HG03097 (cell line): Measurements from ENCODE around the gene TMCC1.
"Not testable (repeated sequence)": the region's sequence is repeated elsewhere in the genome, so short reads cannot be mapped to it uniquely, and the experiment has no call there.

Experiments used
- ATAC-seq: cut with Tn5 transposase; IDR thresholded peaks from one replicate; pipeline ENCODE4 v1.9.1; 2021; ENCODE audit not compliant: unreplicated experiment, low FRiP score

TMCC1 gene

DNA sequence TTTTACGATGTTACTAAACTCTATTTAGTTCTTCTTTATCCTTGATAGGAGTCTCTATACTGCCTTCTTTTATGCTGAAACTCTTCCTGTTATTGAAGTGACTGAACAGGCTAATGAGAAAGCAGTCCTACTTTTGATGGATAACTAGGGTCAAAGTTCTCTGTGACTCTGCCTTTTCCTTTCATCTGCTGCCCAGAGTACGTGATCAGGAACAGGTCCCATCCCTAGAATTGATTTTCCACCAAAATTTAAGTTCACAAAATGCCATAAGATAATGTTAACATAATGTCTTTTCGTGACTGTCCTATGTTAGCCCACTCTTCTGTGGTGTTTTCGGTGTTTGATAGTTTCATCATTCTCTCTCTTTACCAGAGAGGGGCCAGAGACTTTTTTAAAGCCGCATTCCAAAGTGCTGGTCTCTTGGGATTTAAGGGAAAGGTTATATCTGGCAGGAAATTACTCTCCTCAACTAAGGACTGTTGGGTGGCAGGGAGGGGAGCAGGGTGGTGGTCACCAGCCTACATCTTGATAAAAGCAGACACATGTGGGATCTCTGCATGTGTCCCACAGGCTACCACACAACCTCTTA, 236.8 kb downstream of the TMCC1 start:
- no peak for ATAC-seq

DNA sequence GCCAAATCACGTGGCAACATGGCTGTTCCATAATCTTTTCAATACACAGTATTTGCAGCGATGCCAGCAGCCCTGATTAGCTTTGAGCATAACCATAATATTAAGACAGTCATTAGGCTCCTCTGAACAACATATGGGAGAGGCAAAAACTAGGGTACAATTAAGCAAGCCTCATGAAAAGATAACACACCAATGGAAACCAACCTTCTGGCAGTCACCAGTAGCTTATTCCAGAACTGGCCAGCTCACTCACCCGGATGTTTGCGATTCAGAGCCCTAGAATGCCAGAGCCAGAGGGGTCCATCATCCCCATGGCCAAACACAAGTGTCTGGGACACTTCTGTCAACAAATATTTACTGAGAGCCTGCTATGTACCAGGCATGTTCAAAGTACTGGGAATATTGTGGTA, 238.2 kb downstream of the TMCC1 start:
- ATAC-seq: no peak

DNA sequence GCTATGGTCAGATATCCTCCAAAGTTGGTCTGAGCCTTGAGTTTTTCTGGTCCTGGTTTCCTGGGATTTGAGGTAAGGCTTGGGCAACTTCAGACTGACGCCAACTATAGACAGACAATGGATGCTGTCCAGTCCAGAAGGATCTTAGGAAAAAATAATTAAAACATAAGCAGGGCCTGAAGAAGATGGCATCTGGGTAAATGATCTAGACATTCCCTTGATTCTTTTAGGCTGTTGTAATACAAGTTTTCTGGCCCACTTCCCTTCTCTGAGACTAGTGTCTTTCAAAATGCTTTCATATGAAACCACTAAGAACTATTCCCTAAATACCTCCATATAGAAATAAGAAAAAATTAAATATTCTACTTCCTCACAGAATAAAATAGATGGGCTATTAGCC, 239.4 kb downstream of the TMCC1 start:
- ATAC-seq: no peak

DNA sequence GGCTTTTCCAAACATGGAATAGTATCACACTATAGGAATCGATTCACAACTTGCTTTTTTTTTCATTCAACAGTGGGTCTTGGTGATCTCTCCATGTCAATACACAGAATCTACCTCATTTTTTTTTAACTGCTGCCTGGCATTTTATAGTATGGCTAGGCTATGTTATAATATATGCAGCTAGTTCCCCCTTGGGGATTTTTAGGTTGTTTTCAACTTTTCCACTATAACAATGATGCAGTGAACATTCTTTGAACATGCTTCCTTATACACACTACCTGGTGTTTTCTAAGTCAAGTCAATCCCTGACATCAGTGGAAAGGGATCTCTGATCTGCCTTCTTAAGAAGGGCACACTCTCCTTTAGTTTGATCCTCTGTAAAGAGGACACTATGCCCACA, 240.5 kb downstream of the TMCC1 start:
- ATAC-seq: no peak

DNA sequence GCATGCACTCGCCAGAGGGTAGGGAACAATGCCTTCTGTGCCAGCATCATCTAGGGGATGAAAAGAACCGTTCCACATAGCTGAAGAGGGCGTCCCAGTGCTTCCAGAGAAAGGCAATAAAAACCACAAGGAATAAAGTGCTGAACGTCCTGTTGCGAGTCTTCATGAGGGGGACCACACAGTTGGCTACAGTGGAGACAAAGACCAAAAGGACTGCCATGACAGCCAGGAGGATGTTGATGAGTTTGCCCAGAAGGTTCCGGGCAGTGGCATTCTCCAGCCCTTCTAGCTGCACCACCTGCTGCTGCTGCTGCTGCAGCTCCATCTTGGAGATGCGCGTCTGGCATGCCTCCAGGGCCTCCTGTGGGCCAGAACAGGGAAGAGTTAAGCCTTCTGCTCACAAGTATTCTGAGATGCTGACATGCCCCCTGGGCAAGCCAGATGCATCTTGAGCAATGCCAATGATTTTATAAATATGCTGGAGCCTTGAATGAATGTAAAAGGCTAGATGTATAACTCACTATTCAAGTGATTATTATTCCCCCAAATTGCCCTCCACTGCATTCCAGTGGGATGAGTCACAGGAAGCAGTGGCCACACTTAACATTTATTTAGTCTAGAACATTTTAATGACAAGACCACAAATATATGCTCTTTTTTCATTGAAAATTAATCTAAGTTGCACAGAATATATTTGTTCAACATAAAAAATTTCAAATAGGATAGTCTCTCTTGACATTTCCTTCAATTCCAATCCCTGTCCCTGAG, 241.9 kb downstream of the TMCC1 start:
- ATAC-seq: no peak

DNA sequence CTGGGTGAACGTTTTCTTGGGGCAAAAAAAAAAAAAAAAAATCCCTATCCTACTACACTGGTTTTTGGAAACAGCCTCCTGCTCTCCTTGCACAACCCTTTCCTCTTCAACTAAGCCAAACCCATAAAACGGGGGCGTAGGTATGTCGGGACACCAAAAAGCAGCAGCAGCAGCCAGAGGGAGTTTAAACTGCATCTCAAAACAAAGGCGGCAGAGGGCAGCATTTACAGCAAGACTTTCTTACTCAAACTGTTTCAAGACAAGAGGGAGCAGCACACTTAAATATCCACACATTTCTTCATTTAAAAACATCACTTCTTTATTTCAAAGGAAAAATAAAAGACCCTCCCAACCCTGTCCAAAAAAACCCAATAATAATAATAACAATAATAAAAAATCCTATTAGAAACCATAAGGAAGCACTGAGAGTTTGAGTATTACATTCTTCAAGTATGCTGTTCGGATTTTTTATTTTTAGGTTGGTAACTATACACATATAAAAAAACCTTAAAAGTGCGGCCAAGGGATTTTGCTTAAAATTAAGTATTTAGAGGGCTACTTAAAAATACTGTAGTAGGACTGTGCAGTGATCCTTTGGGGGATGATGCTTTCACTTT, 243.1 kb downstream of the TMCC1 start:
- ATAC-seq: no peak

DNA sequence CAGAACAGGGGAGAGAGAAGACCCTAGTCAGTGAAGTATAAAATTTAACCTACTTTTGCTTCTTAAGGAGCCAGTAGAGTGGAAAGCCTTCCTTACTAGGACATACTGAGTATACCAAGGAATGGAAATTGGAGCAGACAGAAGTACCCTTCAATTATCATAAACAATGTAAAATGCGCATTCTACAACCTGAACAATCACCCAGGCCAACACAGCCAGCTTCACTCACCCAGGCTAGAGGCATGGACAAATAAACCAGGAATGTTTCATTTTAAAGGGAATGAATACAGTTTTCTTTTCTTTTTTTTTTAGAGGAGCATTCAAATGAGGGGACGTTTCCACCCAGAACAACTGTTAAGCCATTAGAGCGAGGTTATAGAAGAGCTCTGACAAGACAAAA, 245.1 kb downstream of the TMCC1 start:
- ATAC-seq: no peak

DNA sequence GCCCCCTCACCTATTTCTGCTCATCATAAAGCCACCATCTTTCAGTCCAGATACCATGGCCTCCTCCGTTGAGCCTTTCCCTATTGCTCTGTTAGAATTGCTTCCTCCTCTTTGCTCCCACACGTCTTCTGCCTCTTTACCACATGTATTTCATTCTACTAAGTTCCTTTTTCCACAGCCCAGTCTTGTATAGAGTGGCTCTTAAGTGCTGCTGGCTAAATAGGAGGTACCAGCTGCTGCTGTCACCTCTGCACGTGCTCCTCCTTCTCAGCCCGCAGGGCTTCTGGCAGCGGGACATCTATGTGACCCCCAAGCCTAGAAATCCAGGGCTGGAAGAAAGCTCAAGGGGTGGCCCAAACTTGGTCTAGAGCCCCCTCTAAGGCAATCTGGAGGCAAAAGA, 248.2 kb downstream of the TMCC1 start:
- no peak for ATAC-seq

DNA sequence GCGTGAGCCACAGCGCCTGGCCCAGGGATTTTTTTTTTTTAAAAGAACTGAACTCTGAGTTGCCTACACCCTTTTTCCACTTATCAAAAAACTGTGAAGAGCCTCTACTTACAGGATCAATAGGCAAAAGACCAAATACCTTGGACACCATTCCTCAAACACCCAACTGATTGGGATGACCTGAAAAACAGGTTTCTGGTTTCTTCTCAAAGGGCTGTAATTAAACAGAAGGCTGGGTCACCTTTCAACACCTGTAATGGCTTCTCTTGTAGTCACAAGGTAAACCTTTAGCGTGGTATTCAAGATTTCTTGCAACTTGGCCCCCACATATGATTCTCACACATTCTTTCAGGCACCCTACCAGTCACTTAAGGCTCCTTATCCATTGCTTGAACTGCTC, 248.7 kb downstream of the TMCC1 start:
- no peak for ATAC-seq

DNA sequence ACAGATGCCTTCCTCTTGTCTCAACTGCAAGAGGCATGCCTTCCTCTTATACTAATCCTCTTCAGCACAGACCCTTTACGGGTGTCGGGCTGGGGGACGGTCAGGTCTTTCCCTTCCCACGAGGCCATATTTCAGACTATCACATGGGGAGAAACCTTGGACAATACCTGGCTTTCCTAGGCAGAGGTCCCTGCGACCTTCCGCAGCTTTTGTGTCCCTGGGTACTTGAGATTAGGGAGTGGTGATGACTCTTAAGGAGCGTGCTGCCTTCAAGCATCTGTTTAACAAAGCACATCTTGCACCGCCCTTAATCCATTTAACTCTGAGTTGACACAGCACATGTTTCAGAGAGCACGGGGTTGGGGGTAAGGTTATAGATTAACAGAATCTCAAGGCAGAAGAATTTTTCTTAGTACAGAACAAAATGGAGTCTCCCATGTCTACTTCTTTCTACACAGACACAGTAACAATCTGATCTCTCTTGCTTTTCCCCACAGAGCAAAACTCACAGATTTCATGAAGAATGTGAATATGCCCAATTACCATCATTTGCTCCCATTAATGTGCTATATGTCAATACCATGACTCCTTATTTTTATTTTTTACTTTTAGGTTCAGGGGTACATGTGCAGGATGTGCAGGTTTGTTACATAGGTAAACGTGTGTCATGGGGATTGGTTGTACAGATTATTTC, 251.8 kb downstream of the TMCC1 start:
- not testable (repeated sequence) for ATAC-seq

DNA sequence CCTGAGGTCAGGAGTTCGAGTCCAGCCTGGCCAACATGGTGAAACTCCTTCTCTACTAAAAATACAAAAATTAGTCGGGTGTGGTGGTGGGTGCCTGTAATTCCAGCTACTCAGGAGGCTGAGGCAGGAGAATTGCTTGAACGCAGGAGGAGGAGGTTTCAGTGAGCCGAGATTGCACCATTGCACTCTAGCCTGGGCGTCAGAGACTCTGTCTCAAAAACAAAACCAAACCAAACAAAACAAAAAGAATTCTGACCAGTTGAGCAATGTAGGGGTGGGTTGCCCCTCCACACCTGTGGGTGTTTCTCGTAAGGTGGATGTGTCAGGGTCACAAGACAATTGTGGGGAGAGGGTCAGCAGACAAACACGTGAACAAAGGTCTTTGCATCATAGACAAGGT, 252.5 kb downstream of the TMCC1 start:
- not testable (repeated sequence) for ATAC-seq

DNA sequence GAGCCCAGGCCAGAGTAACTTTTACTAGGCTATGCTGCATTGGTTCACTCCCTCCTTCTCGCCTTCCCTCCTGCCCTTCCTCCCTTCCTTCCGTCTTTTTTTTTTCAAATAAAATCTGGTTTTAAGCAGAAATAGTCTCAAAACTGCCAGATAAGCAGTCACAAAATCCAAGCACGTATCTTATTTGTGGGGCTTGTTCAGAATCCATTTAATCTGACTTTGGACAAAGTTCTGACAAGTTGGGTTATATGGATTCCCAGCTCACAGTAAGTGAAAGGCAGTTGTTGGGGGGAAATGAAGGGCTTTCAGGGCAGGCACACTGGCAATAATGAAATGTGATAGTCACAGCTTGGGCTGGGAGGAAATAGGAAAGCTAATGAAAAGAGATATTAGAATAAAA, 255.0 kb downstream of the TMCC1 start:
- ATAC-seq: no peak

DNA sequence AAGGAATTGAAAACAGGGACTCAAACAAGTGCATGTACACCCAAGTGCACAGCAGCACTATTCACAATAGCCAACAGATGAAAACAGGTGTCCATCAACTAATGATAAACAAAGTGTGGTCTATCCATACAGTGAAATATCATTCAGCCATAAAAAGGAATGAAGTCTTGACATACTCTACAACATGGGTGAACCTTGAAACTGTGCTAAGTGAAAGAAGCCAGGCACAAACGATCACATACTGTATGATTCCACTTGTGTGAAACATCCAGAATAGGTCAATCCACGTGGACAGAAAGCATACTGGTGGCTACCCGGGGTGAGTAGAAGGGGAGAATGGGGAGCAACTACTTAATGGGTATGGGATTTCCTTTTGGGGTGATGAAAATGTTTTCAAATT, 257.4 kb downstream of the TMCC1 start:
- ATAC-seq: no peak

DNA sequence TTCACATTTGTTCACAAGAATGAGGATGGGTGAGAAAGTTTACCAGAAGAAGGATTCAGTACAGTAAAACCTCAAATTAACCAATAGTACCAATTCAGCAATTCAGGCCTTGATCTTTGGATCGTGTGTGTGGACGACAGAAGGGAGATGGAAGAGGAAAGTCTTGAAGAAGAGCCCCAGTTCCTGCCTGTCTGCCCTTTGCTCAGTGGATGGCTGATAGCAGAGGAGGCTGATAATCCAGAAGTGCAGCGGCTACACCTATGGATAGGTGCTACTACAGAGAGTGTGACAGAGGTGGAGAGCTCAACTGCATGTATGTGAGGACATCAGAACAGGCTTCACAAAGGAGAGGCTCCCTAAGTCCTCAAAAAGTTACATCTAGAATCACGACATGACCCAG, 257.9 kb downstream of the TMCC1 start:
- no peak for ATAC-seq

DNA sequence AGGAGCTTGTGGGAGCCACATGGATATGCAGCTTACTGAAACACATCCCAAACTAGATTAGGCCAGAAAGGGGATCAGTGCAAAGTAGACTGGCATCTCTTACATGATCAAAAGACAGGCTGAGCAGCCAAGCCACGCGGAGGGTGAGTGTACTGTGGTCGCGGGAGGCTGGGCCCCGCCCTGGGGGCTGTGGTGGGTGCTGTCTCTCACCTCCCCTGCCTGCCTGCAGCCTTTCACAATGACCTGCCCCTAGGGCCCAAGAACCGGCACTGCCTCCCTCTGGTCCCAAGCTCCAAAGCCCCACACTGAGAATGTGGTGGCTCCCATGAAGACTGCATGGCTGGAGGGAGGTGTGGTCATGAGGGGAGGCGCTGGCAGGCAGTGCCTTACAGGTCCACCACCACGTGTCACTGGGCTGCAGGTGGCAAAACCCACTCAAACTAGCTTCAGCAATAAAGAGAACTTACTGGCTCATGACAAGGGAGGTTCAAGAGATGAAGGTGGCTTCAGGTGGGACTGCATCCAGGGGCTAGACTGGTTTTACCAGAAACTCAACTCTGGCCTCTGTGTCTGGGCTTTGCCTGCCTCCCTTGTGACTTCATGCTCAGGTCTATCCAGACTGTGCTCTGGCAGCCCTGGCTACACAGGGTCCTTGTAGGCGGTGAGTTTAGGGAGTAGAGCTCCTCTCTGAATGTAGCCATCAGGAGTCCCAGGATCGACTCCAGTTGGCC, 259.6 kb downstream of the TMCC1 start:
- ATAC-seq: no peak

DNA sequence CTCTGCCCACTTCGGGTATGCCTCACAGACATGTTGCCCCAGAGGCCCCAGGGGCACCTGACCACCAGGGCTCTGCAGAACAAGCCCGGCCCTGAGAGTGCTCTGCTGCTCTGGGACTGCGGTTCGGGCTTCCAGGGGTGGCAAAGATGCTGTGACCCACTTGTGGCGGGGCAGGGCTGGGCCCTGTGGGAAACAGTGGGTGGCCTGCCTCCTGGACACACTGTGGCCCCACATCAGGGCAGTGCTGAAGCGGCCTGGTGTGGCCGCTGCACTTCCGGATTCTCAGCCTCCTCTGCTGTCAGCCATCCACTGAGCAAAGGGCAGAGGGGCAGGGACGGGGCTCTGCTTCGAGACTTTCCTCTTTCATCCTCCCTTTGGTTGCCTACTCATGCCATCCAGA, 260.5 kb downstream of the TMCC1 start:
- ATAC-seq: no peak

DNA sequence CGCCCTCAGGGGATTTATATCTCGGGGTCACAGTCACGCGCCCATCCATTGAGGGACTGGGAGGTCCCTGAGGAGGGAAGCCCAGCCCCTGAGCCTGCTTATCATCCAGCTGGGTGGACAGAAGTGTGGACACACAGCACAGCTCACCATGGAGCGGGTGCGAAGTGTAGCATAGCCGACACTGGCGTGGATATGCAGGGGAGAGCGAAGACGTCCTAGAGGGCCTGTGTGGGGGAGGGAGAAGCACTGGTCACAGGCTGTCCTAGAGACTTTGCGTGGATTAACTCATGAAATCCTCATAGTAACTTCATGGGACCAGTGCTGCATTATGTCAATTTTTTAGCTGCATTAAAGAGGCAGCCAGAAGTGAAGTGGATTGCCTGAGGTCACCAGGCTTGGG, 261.0 kb downstream of the TMCC1 start:
- no peak for ATAC-seq

DNA sequence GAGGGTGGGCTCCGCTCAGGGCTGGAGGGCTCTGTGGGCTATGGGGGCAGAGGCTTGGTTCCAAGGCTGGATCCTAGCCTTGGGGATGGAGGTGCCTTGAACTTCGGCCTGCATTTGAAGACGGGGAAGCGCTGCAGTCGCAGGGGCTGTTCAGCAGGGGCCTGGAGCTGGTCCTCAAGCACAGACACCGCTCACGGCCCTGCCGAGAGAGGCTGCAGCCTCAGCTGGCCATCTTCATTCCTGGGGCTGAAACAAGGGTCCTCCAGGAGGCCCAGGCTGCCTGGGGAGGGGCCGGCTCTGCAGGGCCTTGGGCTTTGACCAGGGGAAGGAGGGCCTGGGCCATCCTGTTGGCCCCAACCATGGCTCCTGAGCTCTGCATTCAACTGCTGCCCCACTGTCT, 261.5 kb downstream of the TMCC1 start:
- no peak for ATAC-seq

DNA sequence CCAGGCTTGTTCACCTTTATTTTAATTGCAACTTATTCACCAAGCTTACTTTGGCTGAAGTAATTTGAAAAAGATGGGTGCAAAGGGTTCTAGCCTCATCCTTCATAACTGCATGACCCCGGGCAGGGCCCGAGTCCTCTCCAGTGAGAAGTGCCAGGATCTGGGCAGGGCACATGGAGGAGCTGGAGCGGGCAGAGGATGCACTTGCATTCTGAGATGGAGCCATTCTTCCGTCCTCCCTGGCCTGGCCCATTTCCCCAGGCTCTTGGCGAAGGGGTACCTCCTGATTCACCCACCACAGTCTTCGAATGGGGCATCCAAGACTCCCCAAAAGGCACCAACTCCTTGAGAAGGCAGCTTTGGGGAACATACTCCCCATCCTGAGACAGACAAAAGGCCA, 264.5 kb downstream of the TMCC1 start:
- no peak for ATAC-seq

DNA sequence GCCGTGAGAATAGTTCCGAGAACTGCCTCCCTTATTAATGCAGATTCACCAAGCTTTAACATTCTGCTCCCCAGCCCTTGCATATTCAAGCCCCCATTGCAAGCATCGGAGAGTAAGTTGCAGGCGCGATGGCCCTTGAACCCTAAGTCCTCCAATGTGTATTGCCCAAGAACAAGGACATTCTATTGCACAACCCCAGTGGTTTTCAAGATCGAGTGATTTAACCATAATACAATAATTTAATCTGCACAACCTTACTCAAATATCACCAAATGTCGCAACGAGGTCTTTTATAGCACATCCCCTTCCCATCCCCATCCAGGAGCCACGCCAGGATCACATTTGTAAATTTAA, 265.4 kb downstream of the TMCC1 start:
- no peak for ATAC-seq
